GM21390 (cell line): ENCODE results near the gene BABAM1.

Experiments
- ATAC-seq: cut with Tn5 transposase; IDR thresholded peaks from one replicate; pipeline ENCODE4 v1.9.1; 2021; ENCODE audit not compliant: unreplicated experiment

The BABAM1 gene

DNA sequence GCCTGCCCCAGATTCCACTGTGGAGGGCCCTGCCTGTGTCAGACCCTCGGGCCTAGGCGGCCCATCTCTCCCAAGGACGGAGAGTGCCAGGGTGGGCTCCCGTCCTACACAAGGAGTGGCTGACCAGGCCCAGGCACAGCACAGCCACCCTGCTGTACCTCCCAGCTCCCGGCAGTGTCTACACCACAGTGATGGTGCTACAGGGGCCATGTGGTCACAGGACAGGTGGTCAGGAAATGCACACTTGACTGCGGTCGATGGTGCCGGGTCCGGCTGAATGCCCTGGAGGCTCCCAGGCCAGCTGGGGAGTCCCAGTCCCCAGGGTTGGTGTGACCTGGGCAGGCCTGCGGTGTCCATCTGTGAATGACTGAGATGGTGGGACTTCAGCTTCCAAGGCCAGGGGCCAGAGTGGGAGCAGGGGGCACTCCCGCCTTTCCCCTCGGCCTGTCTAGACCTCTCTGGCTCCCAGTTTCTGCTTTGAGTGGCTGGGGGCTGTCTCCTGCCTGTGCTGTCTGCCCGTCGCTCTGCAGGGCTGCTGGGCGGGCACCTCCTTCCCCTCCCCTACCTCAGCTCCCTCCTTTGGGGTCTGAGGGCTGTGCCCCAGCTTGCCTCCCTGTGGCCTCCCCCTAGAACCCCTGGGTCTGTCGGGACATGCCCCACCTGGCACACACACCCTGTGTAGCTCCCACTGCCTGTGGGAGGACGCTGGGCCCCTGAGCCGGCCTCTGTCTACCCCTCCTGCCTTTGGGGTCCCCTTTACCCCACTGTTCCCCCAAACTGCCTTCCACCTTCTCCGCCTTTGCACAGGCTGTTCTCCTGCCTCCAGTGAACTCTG, 54.6 kb downstream of the BABAM1 start:
- no peak for ATAC-seq

DNA sequence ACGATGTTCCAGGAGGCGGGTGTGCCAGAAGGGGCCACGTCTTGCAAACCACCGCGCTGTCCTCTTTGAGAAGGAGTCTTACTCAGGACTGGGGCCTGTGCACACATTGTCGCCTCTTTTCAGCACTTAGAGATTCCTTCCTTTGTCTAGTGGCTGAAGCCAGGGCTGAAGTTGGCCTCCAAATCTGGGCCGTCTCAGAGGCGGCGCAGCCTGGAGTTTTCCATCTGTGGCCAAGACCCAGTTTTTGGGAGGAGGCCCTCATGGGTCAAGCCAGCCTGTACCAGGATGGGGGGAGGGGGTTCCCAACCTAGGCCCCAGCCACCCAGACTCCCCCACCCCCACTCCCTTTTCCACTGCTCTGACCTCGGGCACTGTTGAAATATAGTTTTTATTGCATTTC, 55.6 kb downstream of the BABAM1 start:
- no peak for ATAC-seq

DNA sequence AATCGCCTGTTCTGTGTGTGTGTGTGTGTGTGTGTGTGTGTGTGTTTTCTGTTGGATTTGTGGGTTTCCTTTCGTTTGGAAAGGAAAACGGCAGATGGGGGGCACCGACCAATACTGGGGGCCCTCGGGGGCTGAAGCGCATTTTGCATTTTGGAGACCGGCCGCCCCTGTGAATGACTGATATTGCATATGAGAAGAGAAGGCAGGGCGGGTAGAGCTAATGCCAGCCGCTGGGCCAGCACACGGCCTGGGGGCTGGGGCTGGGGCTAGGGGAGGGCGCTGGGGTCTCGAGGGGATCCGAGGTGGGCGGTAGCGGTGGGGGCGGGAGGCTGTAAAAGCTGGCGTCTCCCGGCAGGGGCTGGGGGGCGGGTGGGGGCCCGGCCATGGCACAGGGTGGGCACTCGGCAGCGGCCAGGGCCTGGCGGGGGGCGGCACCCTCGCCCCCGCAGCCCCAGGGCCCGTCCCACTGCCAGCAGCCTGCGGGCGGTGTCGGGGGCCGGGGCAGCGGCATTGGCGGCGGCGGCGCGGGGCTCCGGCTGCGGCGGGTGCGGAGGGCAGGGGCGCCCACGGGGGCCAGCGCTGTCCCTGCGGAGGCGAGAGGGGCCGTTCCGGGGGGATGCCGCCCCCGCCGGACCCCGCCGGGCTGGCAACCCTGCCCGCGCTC, 56.2 kb downstream of the BABAM1 start:
- ATAC-seq, result no peak

DNA sequence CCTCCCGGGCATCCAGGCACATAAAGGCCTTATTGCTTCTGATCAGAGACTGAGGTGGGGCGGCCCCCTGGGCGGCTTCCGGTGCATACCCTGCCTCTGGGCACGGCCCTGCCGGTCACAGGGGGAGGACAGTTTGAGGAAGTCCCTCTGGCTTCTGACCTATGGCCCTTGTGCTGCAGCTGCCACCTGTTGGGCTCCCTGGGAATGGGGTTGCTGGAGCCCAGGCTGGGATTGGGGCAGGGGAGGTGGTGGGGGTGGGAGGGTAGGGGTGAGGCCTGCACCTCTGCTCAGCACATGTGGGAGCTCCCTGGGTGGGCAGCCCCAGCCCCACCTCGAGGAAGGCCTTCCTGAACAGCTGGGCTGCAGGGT, 56.7 kb downstream of the BABAM1 start:
- no peak for ATAC-seq

DNA sequence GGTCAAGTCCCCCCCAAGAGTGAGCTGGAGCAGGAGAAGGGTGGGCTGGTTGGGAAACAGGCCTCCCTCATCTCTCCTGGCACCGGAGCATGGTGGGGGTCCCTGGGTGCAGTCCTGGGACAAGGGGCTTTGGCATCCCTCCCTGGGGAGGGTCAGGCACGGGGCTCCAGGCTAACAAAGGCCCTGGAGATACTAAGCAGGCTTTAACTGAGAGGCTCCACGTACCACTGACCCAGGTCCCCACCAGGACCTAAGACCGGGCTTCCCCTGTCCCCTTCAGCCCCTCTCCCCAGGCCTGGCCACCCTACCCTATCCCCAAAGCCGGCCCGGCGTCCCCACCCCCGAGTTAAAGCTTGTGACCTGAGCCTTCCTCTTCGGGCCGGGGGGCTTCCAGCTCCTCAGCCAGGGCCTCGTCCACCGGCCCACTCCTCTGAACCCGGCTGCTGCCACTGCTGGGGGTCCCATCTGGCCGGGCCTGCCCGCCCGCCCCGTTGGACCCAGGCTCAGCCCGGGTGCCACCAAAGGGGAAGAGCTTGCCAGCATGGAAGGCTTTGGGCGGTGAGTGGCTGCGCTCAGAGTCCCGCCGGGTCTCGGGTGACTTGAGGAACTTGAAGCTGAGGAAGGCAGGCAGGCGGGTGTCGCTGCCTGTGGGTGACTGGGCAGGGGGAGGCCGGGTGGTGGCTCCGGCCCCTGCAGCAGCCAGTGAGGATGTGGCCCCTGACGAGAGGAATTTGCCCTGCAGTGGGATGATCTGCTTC, 57.3 kb downstream of the BABAM1 start:
- ATAC-seq, result no peak

DNA sequence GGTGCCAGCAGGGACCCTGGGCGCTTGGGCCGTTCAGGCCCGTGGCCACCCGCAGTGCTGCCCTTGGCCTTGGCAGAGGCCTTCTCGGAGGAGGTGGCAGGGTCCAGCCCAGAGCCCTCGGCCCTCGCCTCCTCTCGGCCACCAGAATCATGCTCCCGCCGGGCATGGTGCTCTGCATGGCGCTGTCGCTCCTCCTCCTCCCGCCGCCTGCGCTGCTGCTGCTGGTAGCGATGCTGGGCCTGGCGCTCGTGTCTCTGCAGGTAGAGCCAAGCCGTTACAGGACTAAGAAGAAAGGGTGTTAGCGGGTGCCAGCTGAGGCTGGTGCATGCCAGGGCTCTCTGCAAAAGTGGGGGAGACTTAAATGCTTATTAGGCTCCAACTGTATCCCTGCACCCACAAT, 57.9 kb downstream of the BABAM1 start:
- ATAC-seq, result no peak

DNA sequence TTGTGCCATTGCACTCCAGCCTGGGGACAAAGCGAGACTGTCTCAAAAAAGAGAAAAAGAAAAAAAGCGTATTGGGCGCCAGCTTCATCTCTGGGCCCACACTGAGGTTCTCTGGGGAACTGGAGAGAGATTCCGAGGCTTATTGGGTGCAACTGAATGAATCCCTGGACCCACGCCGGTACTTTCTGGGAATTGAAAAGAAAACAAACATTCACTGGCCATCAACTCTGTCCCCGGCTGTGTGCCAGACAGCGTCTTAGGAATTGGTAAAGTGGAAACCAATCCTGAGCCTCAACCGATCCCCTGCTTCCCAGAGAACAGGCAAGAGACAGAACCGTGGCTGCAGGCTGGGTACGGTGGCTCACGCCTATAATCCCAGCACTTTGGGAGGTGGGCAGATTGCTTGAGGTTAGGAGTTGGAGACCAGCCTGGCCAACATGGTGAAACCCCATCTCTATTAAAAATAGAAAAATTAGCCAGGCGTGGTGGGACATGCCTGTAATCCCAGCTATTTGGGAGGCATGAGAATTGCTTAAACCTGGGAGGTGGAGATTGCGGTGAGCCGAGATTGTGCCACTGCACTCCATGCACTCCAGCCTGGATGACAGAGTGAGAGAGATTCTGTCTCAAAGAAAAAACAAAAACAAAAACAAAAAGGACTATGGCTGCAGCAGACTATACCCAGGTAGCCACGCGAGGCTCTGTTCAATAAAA, 58.8 kb downstream of the BABAM1 start:
- no peak for ATAC-seq

DNA sequence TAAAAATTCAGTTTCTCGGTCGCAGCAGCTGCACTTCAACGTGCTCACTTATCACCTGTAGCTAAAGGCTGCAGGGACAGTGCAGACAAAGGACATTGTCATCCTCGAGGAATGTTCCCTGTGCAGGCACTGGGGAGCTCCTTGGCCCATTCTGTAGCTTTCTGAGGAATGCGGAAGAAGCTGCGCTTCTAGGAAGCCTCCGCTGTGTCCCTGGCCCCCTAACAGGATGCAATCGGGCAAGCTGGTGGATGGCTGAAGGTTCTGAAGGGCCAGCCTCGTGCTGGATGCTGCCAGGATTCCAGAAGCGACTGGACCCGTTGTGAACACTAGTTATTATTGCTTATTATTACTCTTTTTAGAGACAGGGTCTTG, 59.3 kb downstream of the BABAM1 start:
- no peak for ATAC-seq

DNA sequence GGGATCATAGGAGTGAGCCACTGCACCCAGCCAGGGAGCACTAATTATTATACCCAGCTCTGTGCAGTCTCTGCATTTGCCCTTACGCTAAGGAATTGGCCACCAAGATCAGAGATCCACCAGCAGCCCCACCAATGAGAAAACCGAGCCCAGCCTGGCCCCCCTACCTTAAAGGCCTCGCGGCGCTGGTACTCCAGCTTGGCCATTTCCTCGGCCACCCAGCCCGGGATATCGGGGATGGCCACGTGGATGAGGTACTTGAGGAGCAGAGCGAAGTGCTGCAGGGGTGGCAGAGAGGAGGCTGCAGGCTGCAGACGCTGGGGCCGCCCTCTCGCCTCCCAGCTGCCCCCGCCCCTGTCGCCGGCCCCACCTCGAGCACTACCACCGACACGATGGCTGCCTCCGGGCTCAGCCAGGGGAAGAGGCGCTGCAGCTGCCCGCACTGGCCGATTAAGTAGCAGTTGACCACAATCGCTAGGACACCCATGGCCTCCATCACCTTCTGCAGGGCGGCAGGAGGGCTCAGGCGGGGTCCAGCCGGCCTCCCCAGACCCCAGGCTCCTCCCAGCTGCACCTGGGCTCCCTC, 59.9 kb downstream of the BABAM1 start:
- no peak for ATAC-seq

DNA sequence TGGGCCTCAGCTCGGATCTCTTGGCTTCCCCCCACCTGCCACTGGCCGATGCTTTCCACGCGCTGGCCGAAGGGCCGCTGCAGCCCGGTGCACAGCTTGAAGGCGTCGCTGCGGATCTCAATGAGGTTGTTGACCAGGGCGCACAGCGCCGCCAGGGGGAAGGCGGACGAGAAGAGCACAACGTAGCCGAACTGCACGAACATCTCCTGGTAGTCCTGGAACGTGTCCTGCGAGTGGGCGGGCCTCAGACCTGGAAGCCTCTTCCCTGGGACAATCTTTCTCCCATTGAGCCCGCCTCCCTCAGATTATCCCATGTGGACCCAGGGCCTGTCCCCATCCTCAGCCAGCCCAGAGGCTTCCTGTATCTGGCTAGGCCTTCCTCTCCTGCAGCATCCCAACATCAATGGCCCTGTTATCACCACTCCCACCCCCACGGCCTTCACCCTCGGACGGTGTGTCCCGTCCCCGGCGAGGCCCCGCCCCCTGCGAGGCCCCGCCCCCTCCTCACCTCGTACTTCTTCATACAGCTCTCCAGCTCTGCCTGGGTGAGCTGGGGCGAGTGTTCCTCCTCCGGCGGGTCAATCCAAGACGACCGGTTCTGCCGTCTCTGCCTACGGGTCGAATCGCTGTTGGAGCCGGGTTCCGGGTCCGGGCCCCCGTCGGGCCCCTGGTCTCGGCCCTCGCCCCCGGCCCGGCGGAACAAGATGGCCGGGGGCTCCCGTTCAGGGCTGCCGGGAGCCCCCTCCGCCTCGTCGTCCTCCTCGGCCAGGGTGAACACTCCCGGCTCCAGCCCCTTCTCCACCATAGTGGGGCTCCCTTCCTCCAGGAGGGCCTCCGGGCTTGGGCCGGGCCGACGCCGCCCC, 60.6 kb downstream of the BABAM1 start:
- no peak for ATAC-seq
